Gastrocnemius medialis (tissue), 4 donors: ENCODE measurements around the gene CCDC186.

Experiments
- CTCF ChIP-seq, 5 experiments: fragments of 450-650 bp in 3 of 5; fragments of 200-600 bp in 2 of 5; sonication (generic) in 2 of 5; IDR thresholded peaks in 4 of 5; conservative IDR thresholded peaks in 1 of 5; 1 replicate in 4 of 5; 2 replicates in 1 of 5; pipeline ENCODE4 v1.5.1; 2016 to 2019; ENCODE audit warnings: antibody characterized with exemption in 5 of 5, mild to moderate bottlenecking in 3 of 5, moderate library complexity in 3 of 5
- POLR2A ChIP-seq, 2 donors: fragments of 450-650 bp; IDR thresholded peaks; one replicate each; pipeline ENCODE4 v1.6.1; 2017; ENCODE audit warnings: antibody characterized with exemption in 2 of 2, mild to moderate bottlenecking in 2 of 2, moderate library complexity in 2 of 2

GRCh38 chr10:114168450-114169009, 5.5 kb downstream of the CCDC186 start:
- TF ChIP-seq POLR2A (IDR thresholded peaks at IDR 0.05) (no peak), CTCF (IDR thresholded peaks at IDR 0.05 in 4 of 5, conservative IDR thresholded peaks at IDR 0.05 in 1 of 5) (no peak)
